Upper lobe of left lung (tissue), 6 donors: Measurements from ENCODE around the gene ATG101. TPM values are rescaled to one million over a fixed set of nuclear protein-coding genes. Genes with fewer than 3 reads are reported as not detected.

ENCODE experiments used
- ATAC-seq, 2 donors: fragments of 200-7000 bp; cut with Tn5 transposase; one replicate each; pipeline ENCODE4 v1.9.1; 2022; ENCODE audit warnings: mild to moderate bottlenecking in 2 of 2, moderate library complexity in 2 of 2; ENCODE audit not compliant: low FRiP score in 2 of 2
- DNase-seq, 2 donors: peaks; one replicate each; pipeline ENCODE4 v3.0.0-alpha.2; 2019 to 2020
- H3K27ac ChIP-seq, 4 donors: fragments of 200-600 bp; sonication (generic); one replicate each; pipeline ENCODE4 v1.5.1; 2016 to 2019
- H3K27me3 ChIP-seq, 4 donors: fragments of 200-600 bp; sonication (generic); one replicate each; pipeline ENCODE4 v1.5.1; 2017 to 2019
- H3K36me3 ChIP-seq, 4 donors: fragments of 200-600 bp; sonication (generic); one replicate each; pipeline ENCODE4 v1.5.1; 2016 to 2019
- H3K4me1 ChIP-seq, 4 donors: fragments of 200-600 bp; sonication (generic); one replicate each; pipeline ENCODE4 v1.5.1; 2018 to 2019
- H3K4me3 ChIP-seq, 4 donors: fragments of 200-600 bp; sonication (generic); one replicate each; pipeline ENCODE4 v1.5.1; 2017 to 2019; ENCODE audit warnings: mild to moderate bottlenecking in 2 of 4, moderate library complexity in 1 of 4
- H3K9me3 ChIP-seq, 4 donors: fragments of 200-600 bp; sonication (generic); one replicate each; pipeline ENCODE4 v1.5.1; 2018 to 2019
- CTCF ChIP-seq, 6 experiments: fragments of 450-650 bp in 4 of 6; fragments of 200-600 bp in 2 of 6; sonication (generic) in 2 of 6; IDR thresholded peaks; one replicate each; pipeline ENCODE4 v1.5.1; 2016 to 2019; ENCODE audit warnings: antibody characterized with exemption in 6 of 6
- EP300 ChIP-seq, 4 donors: sonication (generic); formaldehyde crosslinking; IDR thresholded peaks; one replicate each; pipeline ENCODE4 v1.5.1; 2017; ENCODE audit warnings: antibody characterized with exemption in 4 of 4, control low read depth in 2 of 4
- POLR2A ChIP-seq, 4 donors: fragments of 450-650 bp; IDR thresholded peaks; one replicate each; pipeline ENCODE4 v1.5.1; 2016 to 2017; ENCODE audit warnings: antibody characterized with exemption in 4 of 4, mild to moderate bottlenecking in 2 of 4
- POLR2AphosphoS5 ChIP-seq, 2 donors: sonication (generic); formaldehyde crosslinking; IDR thresholded peaks; one replicate each; pipeline ENCODE4 v1.5.1; 2017; ENCODE audit warnings: antibody characterized with exemption in 2 of 2
- WGBS, 2 donors: methylation state at CpG; one replicate each; pipeline ENCODE4 v1.1.5; 2017 to 2018; 5-methylcytosine and 5-hydroxymethylcytosine counted together
- total RNA-seq, 6 donors: library from RNA; depleted of rRNA in 4 of 6; stranded (reverse); fragments of >200 nt in 4 of 6; gene quantifications; one replicate each; pipeline versions ENCODE4 v1.1.0 to v1.2.1, GENCODE V29; 2016 to 2021
- donor health status: DM: no; HTN: no; CAD: no; lungs with moderate emphysema.
- donor health status: DM: no; HTN: yes; CAD: no; lungs with severe emphysema.

Gene ATG101
- total RNA-seq, 6 donors from 2014 or later = 17.8 to 74.8 (median 35.9) TPM

GRCh38 chr12:52060498-52061177 lies 9.1 kb upstream of the ATG101 start:
- DNase-seq = peak in 1 of 2 donors; percentile 85
- Histone ChIP-seq H3K9me3 (no peaks in the 10 kb centered on the region), H3K27me3 (no peaks in the 10 kb centered on the region), H3K4me3 (no peak overlapping the region), H3K36me3 (peaks cover 6 to 44% (median 34%) of the 10 kb centered on the region in 4 donors), H3K27ac (no peak overlapping the region), H3K4me1 (peaks cover 0 to 8% (median 3%) of the 10 kb centered on the region in 4 donors)
- no peak for TF ChIP-seq POLR2A (IDR thresholded peaks at IDR 0.05)
- TF ChIP-seq EP300 (IDR thresholded peaks at IDR 0.05) = no peak
- TF ChIP-seq POLR2AphosphoS5 (IDR thresholded peaks at IDR 0.05) = no peak
- no peak for TF ChIP-seq CTCF (IDR thresholded peaks at IDR 0.05)
- ATAC-seq = peak in 1 of 2 donors; percentile 6
- WGBS, 2 donors = 88 to 95% methylated on average over 9 to 13 of the region's 14 CpGs

GRCh38 chr12:52061470-52062166 lies 8.2 kb upstream of the ATG101 start:
- H3K9me3 ChIP-seq = no peaks in the 10 kb centered on the region
- DNase-seq (peak in 1 of 2 donors; percentile 85), ATAC-seq (no peak)
- H3K27me3 ChIP-seq = no peaks in the 10 kb centered on the region
- no peak overlapping the region for H3K4me3 ChIP-seq
- peaks cover 0 to 8% (median 3%) of the 10 kb centered on the region in 4 donors for H3K4me1 ChIP-seq
- no peak overlapping the region for H3K27ac ChIP-seq
- TF ChIP-seq POLR2AphosphoS5 (IDR thresholded peaks at IDR 0.05) (no peak), EP300 (IDR thresholded peaks at IDR 0.05) (no peak), CTCF (IDR thresholded peaks at IDR 0.05) (no peak), POLR2A (IDR thresholded peaks at IDR 0.05) (no peak)
- H3K36me3 ChIP-seq = peaks cover 6 to 34% (median 25%) of the 10 kb centered on the region in 4 donors
- WGBS, 2 donors = 74 to 83% methylated on average over 9 to 12 of the region's 12 CpGs

- WGBS, 2 donors = 85% methylated on average over 3 of the region's 6 CpGs; no CpG with 5 or more reads in 1 of the 2 donors
- Histone ChIP-seq H3K27ac (peak overlapping the region in 3 of 4 donors; percentile 21 to 53 (median 38)), H3K9me3 (no peaks in the 10 kb centered on the region), H3K4me3 (no peak overlapping the region), H3K36me3 (peaks cover 3 to 26% (median 17%) of the 10 kb centered on the region in 4 donors), H3K27me3 (no peaks in the 10 kb centered on the region), H3K4me1 (peaks cover 0 to 8% (median 3%) of the 10 kb centered on the region in 4 donors)
- DNase-seq (peak in 1 of 2 donors; percentile 49), ATAC-seq (peak in 1 of 2 donors; percentile 0)
- TF ChIP-seq POLR2A (IDR thresholded peaks at IDR 0.05) (no peak), POLR2AphosphoS5 (IDR thresholded peaks at IDR 0.05) (no peak), CTCF (IDR thresholded peaks at IDR 0.05) (no peak), EP300 (IDR thresholded peaks at IDR 0.05) (no peak)
Measured at GRCh38 chr12:52062167-52063081, 7.4 kb upstream of the ATG101 start.

GRCh38 chr12:52063082-52063924 lies 6.5 kb upstream of the ATG101 start:
- WGBS, 2 donors = 79 to 86% methylated on average over 15 to 19 of the region's 20 CpGs
- Histone ChIP-seq H3K27me3 (no peaks in the 10 kb centered on the region), H3K4me3 (no peak overlapping the region), H3K27ac (peak overlapping the region in 3 of 4 donors; percentile 38 to 53 (median 44)), H3K36me3 (peaks cover 2 to 18% (median 13%) of the 10 kb centered on the region in 4 donors), H3K9me3 (no peaks in the 10 kb centered on the region), H3K4me1 (peaks cover 0 to 7% (median 3%) of the 10 kb centered on the region in 4 donors)
- no peak for TF ChIP-seq POLR2A (IDR thresholded peaks at IDR 0.05)
- no peak for TF ChIP-seq EP300 (IDR thresholded peaks at IDR 0.05)
- no peak for TF ChIP-seq CTCF (IDR thresholded peaks at IDR 0.05)
- TF ChIP-seq POLR2AphosphoS5 (IDR thresholded peaks at IDR 0.05) = no peak
- DNase-seq (peak in 1 of 2 donors; percentile 82), ATAC-seq (no peak)
